A673 (cell line): ENCODE measurements around the gene ACP4.

ENCODE experiments used
- EZH2 ChIP-seq: fragments of 200-600 bp; sonication (generic); IDR thresholded peaks from 2 replicates; pipeline ENCODE4 v1.6.1; 2017; ENCODE audit warnings: borderline replicate concordance, low read depth, mild to moderate bottlenecking, mixed read lengths, antibody characterized with exemption, low read length; ENCODE audit not compliant: poor library complexity, severe bottlenecking
- TF ChIP-seq, protein P1 (sequence below): fragments of 300-800, 200-600 bp; sonication (generic); conservative IDR thresholded peaks from 2 replicates; pipeline ENCODE4 v1.5.1; 2017; ENCODE audit warnings: low read depth, mild to moderate bottlenecking, antibody characterized with exemption, low read length, moderate library complexity, mixed read lengths

DNA sequence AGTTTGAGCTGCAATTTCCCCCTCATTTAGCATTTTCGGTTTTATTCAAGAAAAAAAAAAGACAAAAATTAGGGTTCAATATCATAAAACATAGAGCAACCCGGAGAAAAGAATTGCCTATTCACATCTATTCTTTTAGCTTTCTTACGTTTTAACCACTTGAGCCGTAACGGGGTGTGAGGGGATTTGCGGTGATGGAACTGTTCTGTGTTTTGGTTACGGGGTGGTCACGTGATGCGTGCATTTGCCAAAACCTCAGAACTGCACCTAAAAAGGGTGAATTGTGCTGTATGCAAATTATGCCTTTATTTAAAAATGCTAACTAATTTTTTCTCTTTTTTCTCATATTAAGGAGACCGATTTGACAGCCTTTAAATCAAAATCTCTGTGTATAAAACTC lies 45.0 kb upstream of the ACP4 start:
- no peak for TF ChIP-seq EZH2
- TF ChIP-seq, protein P1, sequence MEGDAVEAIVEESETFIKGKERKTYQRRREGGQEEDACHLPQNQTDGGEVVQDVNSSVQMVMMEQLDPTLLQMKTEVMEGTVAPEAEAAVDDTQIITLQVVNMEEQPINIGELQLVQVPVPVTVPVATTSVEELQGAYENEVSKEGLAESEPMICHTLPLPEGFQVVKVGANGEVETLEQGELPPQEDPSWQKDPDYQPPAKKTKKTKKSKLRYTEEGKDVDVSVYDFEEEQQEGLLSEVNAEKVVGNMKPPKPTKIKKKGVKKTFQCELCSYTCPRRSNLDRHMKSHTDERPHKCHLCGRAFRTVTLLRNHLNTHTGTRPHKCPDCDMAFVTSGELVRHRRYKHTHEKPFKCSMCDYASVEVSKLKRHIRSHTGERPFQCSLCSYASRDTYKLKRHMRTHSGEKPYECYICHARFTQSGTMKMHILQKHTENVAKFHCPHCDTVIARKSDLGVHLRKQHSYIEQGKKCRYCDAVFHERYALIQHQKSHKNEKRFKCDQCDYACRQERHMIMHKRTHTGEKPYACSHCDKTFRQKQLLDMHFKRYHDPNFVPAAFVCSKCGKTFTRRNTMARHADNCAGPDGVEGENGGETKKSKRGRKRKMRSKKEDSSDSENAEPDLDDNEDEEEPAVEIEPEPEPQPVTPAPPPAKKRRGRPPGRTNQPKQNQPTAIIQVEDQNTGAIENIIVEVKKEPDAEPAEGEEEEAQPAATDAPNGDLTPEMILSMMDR = no peak
